ENCODE results near the gene ELP5.

GRCh38 chr17:7262935-7263800 is 11.2 kb downstream of the ELP5 start:
- TF ChIP-seq POLR2A (IDR thresholded peaks at IDR 0.05), result no peak
- TF ChIP-seq CTCF (IDR thresholded peaks at IDR 0.05), result no peak
- no peak for TF ChIP-seq EP300 (IDR thresholded peaks at IDR 0.05)

All from gastroesophageal sphincter (tissue), 3 donors.